ENCODE results near the gene LMOD2.

Gene LMOD2

GRCh38 chr7:123639631-123640030 is 16.0 kb upstream of the LMOD2 start:
- DNase-seq (ENCODE audit: low read depth in 1 of 2, low spot score in 1 of 2) = no peak

- no peak for DNase-seq (ENCODE audit: low read depth in 1 of 2, low spot score in 1 of 2)
Measured at GRCh38 chr7:123640583-123640982, 15.1 kb upstream of the LMOD2 start.

- no peak for DNase-seq (ENCODE audit: low read depth in 1 of 2, low spot score in 1 of 2)
Measured at GRCh38 chr7:123641901-123642300, 13.8 kb upstream of the LMOD2 start.

- no peak for DNase-seq (ENCODE audit: low read depth in 1 of 2, low spot score in 1 of 2)
Measured at GRCh38 chr7:123643495-123644441, 11.9 kb upstream of the LMOD2 start.

- DNase-seq (ENCODE audit: low read depth in 1 of 2, low spot score in 1 of 2) = no peak
Measured at GRCh38 chr7:123645516-123645915, 10.2 kb upstream of the LMOD2 start.

- no peak for DNase-seq (ENCODE audit: low read depth in 1 of 2, low spot score in 1 of 2)
Measured at GRCh38 chr7:123647106-123647730, 8.4 kb upstream of the LMOD2 start.

- DNase-seq (ENCODE audit: low read depth in 1 of 2, low spot score in 1 of 2) = no peak
Measured at GRCh38 chr7:123649964-123650363, 5.7 kb upstream of the LMOD2 start.

- no peak for DNase-seq (ENCODE audit: low read depth in 1 of 2, low spot score in 1 of 2)
Measured at GRCh38 chr7:123650595-123650994, 5.1 kb upstream of the LMOD2 start.

GRCh38 chr7:123652406-123652805 is 3.3 kb upstream of the LMOD2 start:
- DNase-seq (ENCODE audit: low read depth in 1 of 2, low spot score in 1 of 2) = no peak

- DNase-seq (ENCODE audit: low read depth in 1 of 2, low spot score in 1 of 2) = no peak
Measured at GRCh38 chr7:123653162-123653561, 2.5 kb upstream of the LMOD2 start.

- no peak for DNase-seq (ENCODE audit: low read depth in 1 of 2, low spot score in 1 of 2)
Measured at GRCh38 chr7:123656544-123657303, 1.1 kb downstream of the LMOD2 start.

- no peak for DNase-seq (ENCODE audit: low read depth in 1 of 2, low spot score in 1 of 2)
Measured at GRCh38 chr7:123657304-123657685, 1.6 kb downstream of the LMOD2 start.

GRCh38 chr7:123658023-123658422 is 2.4 kb downstream of the LMOD2 start:
- DNase-seq (ENCODE audit: low read depth in 1 of 2, low spot score in 1 of 2) = no peak

- DNase-seq (ENCODE audit: low read depth in 1 of 2, low spot score in 1 of 2) = no peak
Measured at GRCh38 chr7:123660514-123661354, 5.1 kb downstream of the LMOD2 start.

GRCh38 chr7:123661765-123662164 is 6.1 kb downstream of the LMOD2 start:
- no peak for DNase-seq (ENCODE audit: low read depth in 1 of 2, low spot score in 1 of 2)

GRCh38 chr7:123662293-123662692 is 6.6 kb downstream of the LMOD2 start:
- no peak for DNase-seq (ENCODE audit: low read depth in 1 of 2, low spot score in 1 of 2)

GRCh38 chr7:123662755-123663154 is 7.1 kb downstream of the LMOD2 start:
- DNase-seq (ENCODE audit: low read depth in 1 of 2, low spot score in 1 of 2) = no peak

- no peak for DNase-seq (ENCODE audit: low read depth in 1 of 2, low spot score in 1 of 2)
Measured at GRCh38 chr7:123663200-123663599, 7.5 kb downstream of the LMOD2 start.

- DNase-seq (ENCODE audit: low read depth in 1 of 2, low spot score in 1 of 2) = no peak
Measured at GRCh38 chr7:123665157-123665556, 9.5 kb downstream of the LMOD2 start.

GRCh38 chr7:123665896-123666295 is 10.2 kb downstream of the LMOD2 start:
- no peak for DNase-seq (ENCODE audit: low read depth in 1 of 2, low spot score in 1 of 2)

GRCh38 chr7:123666492-123666891 is 10.8 kb downstream of the LMOD2 start:
- no peak for DNase-seq (ENCODE audit: low read depth in 1 of 2, low spot score in 1 of 2)
